ENCODE results near the gene ATR. TPM values are rescaled to one million over a fixed set of nuclear protein-coding genes. Genes with fewer than 3 reads are reported as not detected.
"Not testable (repeated sequence)": the region's sequence is repeated elsewhere in the genome, so short reads cannot be mapped to it uniquely, and the experiment has no call there.

Gene ATR
- total RNA-seq, 1 experiment from 2014 or later: 15.6 TPM

- DNase-seq (no peak), ATAC-seq (no peak)
- intact Hi-C loops (cut with micrococcal nuclease): loop anchor here (1.0 to 10.0 kb wide), 3 partner anchors 53 to 130 kb away; partner anchors contain the start of gene TRPC1
- peaks cover 23% of the 10 kb centered on the region for H3K4me1 ChIP-seq (ENCODE audit: insufficient read depth, low read length)
- no peaks in the 10 kb centered on the region for H4K20me1 ChIP-seq (ENCODE audit: low read length)
- no TSS peak for BruUV-seq (replicated peaks)
- H3K9me3 ChIP-seq (ENCODE audit: low read length): no peaks in the 10 kb centered on the region
- H3K9ac ChIP-seq (ENCODE audit: low read length): no peak overlapping the region
- H3K36me3 ChIP-seq (ENCODE audit: low read depth, low read length): no peaks in the 10 kb centered on the region
- peak overlapping the region; percentile 96 for H2AFZ ChIP-seq (ENCODE audit: low read length)
- peaks cover 28% of the 10 kb centered on the region for H3K79me2 ChIP-seq (ENCODE audit: low read length)
- peak overlapping the region; percentile 94 for H3K4me2 ChIP-seq (ENCODE audit: low read length)
- peak overlapping the region; percentile 82 for H3K4me3 ChIP-seq (ENCODE audit: low read length)
- ChIA-PET CTCF (no interaction called here), POLR2A (ENCODE audit: unreplicated experiment) (no interaction called here)
- peak overlapping the region; percentile 91 for H3K27ac ChIP-seq (ENCODE audit: low read length)
- H3K27me3 ChIP-seq (ENCODE audit: low read length): no peaks in the 10 kb centered on the region
- no peaks in the 10 kb centered on the region for H3F3A ChIP-seq (ENCODE audit: low read length, unreplicated experiment)
- no peaks in the 10 kb centered on the region for H3K9me2 ChIP-seq (replicated peaks; ENCODE audit: low read length)
- TF ChIP-seq EZH2 (IDR thresholded peaks at IDR 0.05; ENCODE audit: low read length, unreplicated experiment) (no peak), EZH2phosphoT487 (IDR thresholded peaks at IDR 0.05; ENCODE audit: borderline replicate concordance, low read length) (no peak), CTCF (conservative IDR thresholded peaks at IDR 0.05; ENCODE audit: low read depth, low read length) (no peak)
Measured at GRCh38 chr3:142595141-142595540, 16.6 kb upstream of the ATR start.

- H3K9ac ChIP-seq (ENCODE audit: low read length); H3K27ac ChIP-seq (ENCODE audit: low read length); POLR2A ChIA-PET (ENCODE audit: unreplicated experiment); H3K27me3 ChIP-seq (ENCODE audit: low read length); H3K9me3 ChIP-seq (ENCODE audit: low read length); H3K9me2 ChIP-seq (replicated peaks; ENCODE audit: low read length); H3F3A ChIP-seq (ENCODE audit: low read length, unreplicated experiment); BruUV-seq (replicated peaks); H3K4me2 ChIP-seq (ENCODE audit: low read length); H3K79me2 ChIP-seq (ENCODE audit: low read length); CTCF ChIA-PET; DNase-seq; H2AFZ ChIP-seq (ENCODE audit: low read length); H3K4me3 ChIP-seq (ENCODE audit: low read length); ATAC-seq; H3K36me3 ChIP-seq (ENCODE audit: low read depth, low read length); H4K20me1 ChIP-seq (ENCODE audit: low read length): not testable (repeated sequence)
- intact Hi-C loops (cut with micrococcal nuclease): loop anchor here (10.0 kb wide), 1 partner anchor 133 kb away; the partner anchor contains the start of gene TRPC1
- peaks cover 12% of the 10 kb centered on the region for H3K4me1 ChIP-seq (ENCODE audit: insufficient read depth, low read length)
Measured at GRCh38 chr3:142592268-142592667, 13.7 kb upstream of the ATR start.

GRCh38 chr3:142588703-142589102 lies 10.2 kb upstream of the ATR start:
- H2AFZ ChIP-seq (ENCODE audit: low read length): no peak overlapping the region
- peaks cover 9% of the 10 kb centered on the region; the same call in 1 of the 2 replicates for H3K4me1 ChIP-seq (ENCODE audit: insufficient read depth, low read length)
- H3K79me2 ChIP-seq (ENCODE audit: low read length): no peaks in the 10 kb centered on the region
- no peaks in the 10 kb centered on the region for H3K36me3 ChIP-seq (ENCODE audit: low read depth, low read length)
- H3K9me3 ChIP-seq (ENCODE audit: low read length): no peaks in the 10 kb centered on the region
- no peaks in the 10 kb centered on the region for H3F3A ChIP-seq (ENCODE audit: low read length, unreplicated experiment)
- ATAC-seq (no peak), DNase-seq (no peak)
- CTCF ChIA-PET: interaction anchor here (0.6 kb wide), 2 partner anchors 92 to 411 kb away, joined by 3 read pairs; no protein-coding TSS in a partner anchor
- POLR2A ChIA-PET (ENCODE audit: unreplicated experiment): no interaction called here
- no peak overlapping the region for H3K27ac ChIP-seq (ENCODE audit: low read length)
- intact Hi-C loops (cut with micrococcal nuclease): no loop called here
- H3K27me3 ChIP-seq (ENCODE audit: low read length): no peaks in the 10 kb centered on the region
- H3K4me3 ChIP-seq (ENCODE audit: low read length): no peak overlapping the region
- H3K9me2 ChIP-seq (replicated peaks; ENCODE audit: low read length): no peaks in the 10 kb centered on the region
- no peak overlapping the region for H3K4me2 ChIP-seq (ENCODE audit: low read length)
- no peaks in the 10 kb centered on the region for H4K20me1 ChIP-seq (ENCODE audit: low read length)
- TF ChIP-seq EZH2phosphoT487 (IDR thresholded peaks at IDR 0.05; ENCODE audit: borderline replicate concordance, low read length) (no peak), EZH2 (IDR thresholded peaks at IDR 0.05; ENCODE audit: low read length, unreplicated experiment) (no peak), CTCF (conservative IDR thresholded peaks at IDR 0.05; ENCODE audit: low read depth, low read length) (no peak)
- BruUV-seq (replicated peaks): no TSS peak
- H3K9ac ChIP-seq (ENCODE audit: low read length): no peak overlapping the region
